ENCODE data around the gene SUGCT.

The SUGCT gene

GRCh38 chr7:40428421-40428820 is 293.6 kb downstream of the SUGCT start:
- TF ChIP-seq, protein P1, sequence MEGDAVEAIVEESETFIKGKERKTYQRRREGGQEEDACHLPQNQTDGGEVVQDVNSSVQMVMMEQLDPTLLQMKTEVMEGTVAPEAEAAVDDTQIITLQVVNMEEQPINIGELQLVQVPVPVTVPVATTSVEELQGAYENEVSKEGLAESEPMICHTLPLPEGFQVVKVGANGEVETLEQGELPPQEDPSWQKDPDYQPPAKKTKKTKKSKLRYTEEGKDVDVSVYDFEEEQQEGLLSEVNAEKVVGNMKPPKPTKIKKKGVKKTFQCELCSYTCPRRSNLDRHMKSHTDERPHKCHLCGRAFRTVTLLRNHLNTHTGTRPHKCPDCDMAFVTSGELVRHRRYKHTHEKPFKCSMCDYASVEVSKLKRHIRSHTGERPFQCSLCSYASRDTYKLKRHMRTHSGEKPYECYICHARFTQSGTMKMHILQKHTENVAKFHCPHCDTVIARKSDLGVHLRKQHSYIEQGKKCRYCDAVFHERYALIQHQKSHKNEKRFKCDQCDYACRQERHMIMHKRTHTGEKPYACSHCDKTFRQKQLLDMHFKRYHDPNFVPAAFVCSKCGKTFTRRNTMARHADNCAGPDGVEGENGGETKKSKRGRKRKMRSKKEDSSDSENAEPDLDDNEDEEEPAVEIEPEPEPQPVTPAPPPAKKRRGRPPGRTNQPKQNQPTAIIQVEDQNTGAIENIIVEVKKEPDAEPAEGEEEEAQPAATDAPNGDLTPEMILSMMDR (IDR thresholded peaks at IDR 0.05), result no peak

GRCh38 chr7:40429826-40430225 is 295.0 kb downstream of the SUGCT start:
- TF ChIP-seq, protein P1 (IDR thresholded peaks at IDR 0.05), result no peak

GRCh38 chr7:40432046-40432445 is 297.2 kb downstream of the SUGCT start:
- TF ChIP-seq, protein P1 (IDR thresholded peaks at IDR 0.05), result no peak

- TF ChIP-seq, protein P1 (IDR thresholded peaks at IDR 0.05), result no peak
Observed at GRCh38 chr7:40436710-40437109, 301.9 kb downstream of the SUGCT start.

DNA sequence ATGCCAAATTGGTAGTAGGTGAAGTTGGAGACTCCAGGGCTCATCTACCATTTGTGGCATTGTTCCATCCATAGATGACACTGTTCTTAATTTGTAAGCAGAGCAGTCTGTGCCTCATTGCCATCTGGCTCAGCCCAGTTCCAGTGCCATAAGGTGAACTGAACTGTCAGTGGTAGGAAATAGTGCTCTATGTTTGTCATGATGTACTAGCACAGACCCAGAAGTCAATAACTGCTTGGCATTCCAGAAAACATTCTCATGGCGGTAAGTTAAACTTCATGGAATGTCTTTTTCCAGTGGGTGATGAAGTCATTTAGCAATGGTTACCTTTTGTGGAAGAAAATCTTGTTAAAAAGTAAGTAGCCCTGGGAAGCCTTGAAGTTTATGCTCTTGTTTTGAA is 302.7 kb downstream of the SUGCT start:
- TF ChIP-seq, protein P1 (IDR thresholded peaks at IDR 0.05), result no peak

DNA sequence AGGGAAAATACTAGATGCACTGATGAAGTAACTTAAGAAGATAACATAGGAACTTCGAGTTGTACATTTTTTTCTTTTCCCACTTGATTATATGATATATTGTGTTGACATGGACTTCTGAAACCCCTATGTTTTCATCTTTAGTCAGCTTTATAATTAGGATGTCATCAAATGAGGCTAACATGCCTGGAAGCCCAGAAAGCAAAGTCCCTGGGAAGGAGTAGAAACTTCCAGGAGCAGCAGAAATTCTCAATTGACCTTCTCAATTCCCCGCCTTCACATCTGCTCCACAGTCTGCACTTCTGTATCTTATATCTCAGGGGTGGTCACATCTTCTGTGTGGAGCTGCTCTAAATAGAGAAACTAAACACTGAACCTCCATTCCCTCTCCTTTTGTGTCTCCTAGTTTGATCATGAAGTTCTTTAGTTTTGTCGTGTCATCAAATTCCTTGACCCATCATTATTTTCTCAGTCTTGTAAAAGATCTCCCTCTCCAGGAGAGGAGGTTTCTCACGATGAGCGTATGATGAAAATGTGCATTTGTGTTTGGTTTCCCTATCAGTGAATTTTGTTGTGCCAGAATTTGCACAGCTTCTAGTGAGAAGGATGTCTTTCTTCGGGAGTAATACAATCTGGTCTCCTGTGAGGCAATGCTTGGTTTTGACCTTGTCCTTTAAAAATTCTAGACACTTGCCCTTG is 303.3 kb downstream of the SUGCT start:
- TF ChIP-seq, protein P1 (IDR thresholded peaks at IDR 0.05), result no peak

DNA sequence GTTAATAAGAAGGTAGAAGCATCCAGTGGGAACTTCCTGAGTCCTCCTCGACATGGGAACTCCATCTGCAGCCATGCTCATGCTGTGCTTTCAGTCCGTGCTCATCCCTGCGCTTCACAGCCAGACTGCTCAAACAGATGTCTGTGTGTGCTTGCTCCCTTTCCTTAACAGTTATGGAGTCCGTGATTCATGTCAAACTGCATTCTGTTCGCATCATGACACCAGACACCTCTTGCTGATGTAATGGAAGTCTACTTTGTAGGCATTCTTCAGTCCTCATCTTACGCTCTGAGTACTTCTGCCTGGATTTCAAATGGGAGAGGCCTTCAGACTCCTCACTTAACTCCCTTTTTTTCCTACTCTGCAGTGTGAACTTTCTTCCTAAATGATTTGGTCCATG is 304.9 kb downstream of the SUGCT start:
- TF ChIP-seq, protein P1 (IDR thresholded peaks at IDR 0.05), result no peak

DNA sequence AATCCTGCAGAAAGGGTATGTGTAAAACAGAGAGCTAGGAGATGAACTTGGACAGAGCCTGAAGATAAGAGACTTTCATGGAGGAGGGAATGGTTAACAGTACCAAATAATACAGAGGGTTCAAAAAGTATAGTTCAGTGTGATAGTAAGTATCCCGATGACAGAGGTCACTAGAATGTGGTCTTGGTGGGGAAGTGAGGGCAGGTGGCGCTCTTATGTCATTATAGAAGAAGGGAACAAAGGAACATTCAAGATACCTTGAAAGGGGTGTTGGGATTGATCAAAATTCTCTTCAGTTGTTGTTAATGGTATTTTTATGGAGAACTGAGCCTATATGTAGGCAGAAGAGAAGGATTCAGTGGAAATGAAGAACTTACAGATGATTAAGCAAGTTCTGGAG is 312.5 kb downstream of the SUGCT start:
- TF ChIP-seq, protein P1 (IDR thresholded peaks at IDR 0.05), result no peak
